HCT116 (cell line): ENCODE results near the gene NRCAM. TPM values are rescaled to one million over a fixed set of nuclear protein-coding genes. Genes with fewer than 3 reads are reported as not detected.

Source experiments
- ATAC-seq: fragments of 200-7000 bp; cut with Tn5 transposase; 2 replicates; pipeline ENCODE4 v1.9.1; 2020; ENCODE audit warnings: mild to moderate bottlenecking, moderate library complexity
- BruUV-seq: library from RNA; stranded (reverse); fragments of 400-500 nt; replicated peaks from 2 replicates; lab custom pipeline; 2021; lab: Mats Ljungman, UMichigan
- CTCF ChIA-PET: fragments of 300-600 bp; sonication (Branson Sonifier 250); formaldehyde crosslinking; loops from one replicate; lab custom pipeline; 2021; ENCODE audit warnings: antibody characterized with exemption; lab: Charles Lee
- POLR2A ChIA-PET: fragments of 300-600, 350-600 bp; sonication (Branson Sonifier 250); formaldehyde crosslinking; loops from one replicate; lab custom pipeline; 2021; ENCODE audit warnings: antibody characterized with exemption; lab: Charles Lee
- RAD21 ChIA-PET, 2 experiments: fragments of 300-600 bp; sonication (Branson Sonifier 250); formaldehyde crosslinking; loops; one replicate each; lab custom pipeline; 2023; ENCODE audit warnings: low total read pairs in 2 of 2; ENCODE audit not compliant: uncharacterized antibody in 2 of 2, unreplicated experiment in 2 of 2, low non-redundant PET in 1 of 2; lab: Charles Lee
- DNase-seq: peaks from one replicate; pipeline ENCODE4 v3.0.0-alpha.2; 2010; ENCODE audit warnings: low read depth, low spot score
- H2AFZ ChIP-seq: fragments of 200-600 bp; shearing (Covaris generic), sonication (generic); 2 replicates; pipeline ENCODE4 v1.6.1; 2017; ENCODE audit warnings: low read depth, mixed run types, mixed read lengths, antibody characterized with exemption, low read length; ENCODE audit not compliant: poor library complexity, severe bottlenecking
- H3K27ac ChIP-seq: 2 replicates; pipeline ENCODE4 v1.5.1; 2012; ENCODE audit warnings: low read depth, low read length
- H3K27me3 ChIP-seq: fragments of 200-600 bp; sonication (generic); 2 replicates; pipeline ENCODE4 v1.6.1; 2016; ENCODE audit warnings: mixed run types, low read length, mixed read lengths; ENCODE audit not compliant: insufficient read depth
- H3K36me3 ChIP-seq, 2 experiments: fragments of 200-500 bp in 1 of 2; fragments of 200-600 bp in 1 of 2; sonication (Bioruptor generic) in 1 of 2; sonication (generic) in 1 of 2; 2 replicates each; pipeline versions ENCODE4 v1.5.1 to v1.6.1; 2014 to 2016; ENCODE audit warnings: low read length in 2 of 2, inconsistent platforms in 1 of 2, mixed read lengths in 1 of 2, mixed run types in 1 of 2; ENCODE audit not compliant: insufficient read depth in 2 of 2, control insufficient read depth in 1 of 2
- H3K4me1 ChIP-seq, 2 experiments: fragments of 200-600 bp in 1 of 2; sonication (generic) in 1 of 2; 2 replicates each; pipeline versions ENCODE4 v1.5.1 to v1.6.1; 2012 to 2017; ENCODE audit warnings: low read length in 2 of 2, inconsistent platforms in 1 of 2, mild to moderate bottlenecking in 1 of 2, mixed read lengths in 1 of 2, mixed run types in 1 of 2, moderate library complexity in 1 of 2; ENCODE audit not compliant: insufficient read depth in 2 of 2, control insufficient read depth in 1 of 2
- H3K4me2 ChIP-seq: fragments of 200-600 bp; sonication (generic); 2 replicates; pipeline ENCODE4 v1.6.1; 2017; ENCODE audit warnings: mixed run types, low read length, mixed read lengths
- H3K4me3 ChIP-seq, 2 experiments: fragments of 200-600 bp in 1 of 2; sonication (generic) in 1 of 2; replicated peaks in 1 of 2; 2 replicates each; pipeline ENCODE4 v1.5.1; 2011 to 2016; ENCODE audit warnings: low read length in 2 of 2, control low read depth in 1 of 2, low read depth in 1 of 2, mild to moderate bottlenecking in 1 of 2, mixed read lengths in 1 of 2, mixed run types in 1 of 2
- H3K79me2 ChIP-seq: fragments of 200-600 bp; sonication (generic); 2 replicates; pipeline ENCODE4 v1.6.1; 2017; ENCODE audit warnings: mild to moderate bottlenecking, mixed run types, low read length, moderate library complexity, mixed read lengths; ENCODE audit not compliant: insufficient read depth
- H3K9ac ChIP-seq: fragments of 200-600 bp; sonication (generic); 2 replicates; pipeline ENCODE4 v1.6.1; 2016; ENCODE audit warnings: low read length, mixed read lengths
- H3K9me2 ChIP-seq: fragments of 200-600 bp; sonication (generic), shearing (Covaris generic); 2 replicates; pipeline ENCODE4 v1.6.1; 2017; ENCODE audit warnings: mixed run types, mild to moderate bottlenecking, moderate library complexity; ENCODE audit not compliant: insufficient read depth
- H3K9me3 ChIP-seq, 2 experiments: fragments of 200-500 bp in 1 of 2; fragments of 200-600 bp in 1 of 2; sonication (Bioruptor generic) in 1 of 2; sonication (generic) in 1 of 2; 2 replicates each; pipeline ENCODE4 v1.6.1; 2014 to 2017; ENCODE audit warnings: low read length in 2 of 2, mixed read lengths in 2 of 2, inconsistent platforms in 1 of 2, low read depth in 1 of 2, mild to moderate bottlenecking in 1 of 2, mixed run types in 1 of 2, moderate library complexity in 1 of 2; ENCODE audit not compliant: control insufficient read depth in 1 of 2, insufficient read depth in 1 of 2
- H4K20me1 ChIP-seq: fragments of 200-600 bp; sonication (generic), shearing (Covaris generic); 2 replicates; pipeline ENCODE4 v1.6.1; 2017; ENCODE audit warnings: mixed run types, mild to moderate bottlenecking, moderate library complexity; ENCODE audit not compliant: insufficient read depth
- CEBPB ChIP-seq: IDR thresholded peaks from 2 replicates; pipeline ENCODE4 v1.6.1; 2012; ENCODE audit warnings: low read depth
- EGR1 ChIP-seq: IDR thresholded peaks from 2 replicates; pipeline ENCODE4 v1.6.1; 2012; ENCODE audit warnings: low read depth
- FOSL1 ChIP-seq: IDR thresholded peaks from 2 replicates; pipeline ENCODE4 v1.6.1; 2012; ENCODE audit warnings: low read depth
- JUND ChIP-seq: IDR thresholded peaks from 2 replicates; pipeline ENCODE4 v1.6.1; 2012
- MAX ChIP-seq: IDR thresholded peaks from 2 replicates; pipeline ENCODE4 v1.6.1; 2012
- POLR2A ChIP-seq: IDR thresholded peaks from 2 replicates; pipeline ENCODE4 v1.7.0; 2011; ENCODE audit warnings: borderline replicate concordance; ENCODE audit not compliant: insufficient read depth, insufficient read length; ENCODE audit errors: extremely low read depth
- POLR2AphosphoS5 ChIP-seq: IDR thresholded peaks from 2 replicates; pipeline ENCODE4 v1.6.1; 2011; ENCODE audit warnings: mild to moderate bottlenecking, low read depth, low read length, moderate library complexity
- SIN3A ChIP-seq: IDR thresholded peaks from 2 replicates; pipeline ENCODE4 v1.6.1; 2012; ENCODE audit warnings: low read depth
- SP1 ChIP-seq: IDR thresholded peaks from 2 replicates; pipeline ENCODE4 v1.6.1; 2012; ENCODE audit warnings: low read depth
- SRF ChIP-seq: IDR thresholded peaks from 2 replicates; pipeline ENCODE4 v1.6.1; 2012; ENCODE audit warnings: low read depth
- TCF7L2 ChIP-seq: IDR thresholded peaks from 2 replicates; pipeline ENCODE4 v1.7.0; 2011; ENCODE audit warnings: borderline replicate concordance, inconsistent platforms; ENCODE audit not compliant: insufficient read depth, insufficient read length; ENCODE audit errors: extremely low read depth
- YY1 ChIP-seq: IDR thresholded peaks from 2 replicates; pipeline ENCODE4 v1.6.1; 2011; ENCODE audit warnings: low read length, low read depth, moderate library complexity, mild to moderate bottlenecking; ENCODE audit not compliant: insufficient replicate concordance; ENCODE audit errors: extremely low read depth
- ZNF274 ChIP-seq: fragments of 200-500 bp; sonication (Bioruptor generic); IDR thresholded peaks from 2 replicates; pipeline ENCODE4 v1.6.1; 2014; ENCODE audit warnings: mild to moderate bottlenecking, low read depth, low read length, inconsistent platforms
- intact Hi-C: fragments of 100-400 bp; cut with micrococcal nuclease; formaldehyde crosslinking; loops from 2 replicates; pipeline ENCODE4 v1.10.0; 2022
- total RNA-seq: library from RNA; stranded (reverse); gene quantifications from one replicate; pipeline ENCODE4 v1.2.1, GENCODE V29; 2021; ENCODE audit not compliant: unreplicated experiment
- TF ChIP-seq, protein P1 (sequence below): IDR thresholded peaks from 2 replicates; pipeline ENCODE4 v1.6.1; 2012; ENCODE audit warnings: low read depth

Gene NRCAM
- total RNA-seq, 1 experiment from 2014 or later, result 0.15 TPM

DNA sequence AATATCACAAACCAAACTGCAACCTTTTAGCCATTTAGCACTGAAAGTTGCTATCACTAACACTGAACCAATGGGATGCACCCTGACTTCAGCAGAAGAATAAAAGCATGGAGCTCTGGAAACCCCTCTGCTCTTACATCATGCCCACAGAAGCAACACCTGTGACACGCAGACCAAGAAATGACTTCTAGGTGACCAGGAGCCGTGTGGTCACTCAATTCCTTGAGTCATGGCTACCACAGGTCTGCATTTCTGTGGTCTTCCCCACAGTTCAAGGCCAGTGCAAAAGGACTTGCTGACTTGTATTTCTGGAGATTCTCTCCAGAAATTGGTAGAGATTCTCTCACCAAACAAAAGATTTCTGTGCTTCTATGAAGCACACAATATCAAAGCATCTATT is 38.3 kb downstream of the NRCAM start:
- no peak for ATAC-seq
- Histone ChIP-seq H3K36me3 (no peaks in the 10 kb centered on the region), H2AFZ (no peak overlapping the region), H3K9ac (no peak overlapping the region), H3K27ac (no peak overlapping the region), H3K27me3 (no peaks in the 10 kb centered on the region; the same call in 1 of the 2 replicates), H3K9me3 (no peaks in the 10 kb centered on the region), H3K4me1 (0 out of 4 replicates have a peak, but pooled peaks cover 0 to 4% of the 10 kb centered on the region in 2 experiments), H3K9me2 (no peaks in the 10 kb centered on the region; the same call in 1 of the 2 replicates), H3K4me3 (no peak overlapping the region), H4K20me1 (no peaks in the 10 kb centered on the region), H3K4me2 (no peak overlapping the region)
- ChIA-PET CTCF (no interaction called here), POLR2A (no interaction called here)
- BruUV-seq, result no TSS peak
- intact Hi-C loops, result no loop called here
- DNase-seq, result no peak
- TF ChIP-seq, protein P1, sequence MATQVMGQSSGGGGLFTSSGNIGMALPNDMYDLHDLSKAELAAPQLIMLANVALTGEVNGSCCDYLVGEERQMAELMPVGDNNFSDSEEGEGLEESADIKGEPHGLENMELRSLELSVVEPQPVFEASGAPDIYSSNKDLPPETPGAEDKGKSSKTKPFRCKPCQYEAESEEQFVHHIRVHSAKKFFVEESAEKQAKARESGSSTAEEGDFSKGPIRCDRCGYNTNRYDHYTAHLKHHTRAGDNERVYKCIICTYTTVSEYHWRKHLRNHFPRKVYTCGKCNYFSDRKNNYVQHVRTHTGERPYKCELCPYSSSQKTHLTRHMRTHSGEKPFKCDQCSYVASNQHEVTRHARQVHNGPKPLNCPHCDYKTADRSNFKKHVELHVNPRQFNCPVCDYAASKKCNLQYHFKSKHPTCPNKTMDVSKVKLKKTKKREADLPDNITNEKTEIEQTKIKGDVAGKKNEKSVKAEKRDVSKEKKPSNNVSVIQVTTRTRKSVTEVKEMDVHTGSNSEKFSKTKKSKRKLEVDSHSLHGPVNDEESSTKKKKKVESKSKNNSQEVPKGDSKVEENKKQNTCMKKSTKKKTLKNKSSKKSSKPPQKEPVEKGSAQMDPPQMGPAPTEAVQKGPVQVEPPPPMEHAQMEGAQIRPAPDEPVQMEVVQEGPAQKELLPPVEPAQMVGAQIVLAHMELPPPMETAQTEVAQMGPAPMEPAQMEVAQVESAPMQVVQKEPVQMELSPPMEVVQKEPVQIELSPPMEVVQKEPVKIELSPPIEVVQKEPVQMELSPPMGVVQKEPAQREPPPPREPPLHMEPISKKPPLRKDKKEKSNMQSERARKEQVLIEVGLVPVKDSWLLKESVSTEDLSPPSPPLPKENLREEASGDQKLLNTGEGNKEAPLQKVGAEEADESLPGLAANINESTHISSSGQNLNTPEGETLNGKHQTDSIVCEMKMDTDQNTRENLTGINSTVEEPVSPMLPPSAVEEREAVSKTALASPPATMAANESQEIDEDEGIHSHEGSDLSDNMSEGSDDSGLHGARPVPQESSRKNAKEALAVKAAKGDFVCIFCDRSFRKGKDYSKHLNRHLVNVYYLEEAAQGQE, result no peak
- TF ChIP-seq SIN3A (no peak), FOSL1 (no peak), POLR2A (no peak), ZNF274 (no peak), YY1 (no peak), SP1 (no peak), EGR1 (no peak), MAX (no peak), JUND (no peak), SRF (no peak), TCF7L2 (no peak), POLR2AphosphoS5 (no peak), CEBPB (no peak)
- TF ChIP-seq, all 23 proteins: peak for 0
- RAD21 ChIA-PET, result no interaction called here
- H3K79me2 ChIP-seq, result no peaks in the 10 kb centered on the region
